ENCODE results near the gene ATM.

Gene ATM, protein sequence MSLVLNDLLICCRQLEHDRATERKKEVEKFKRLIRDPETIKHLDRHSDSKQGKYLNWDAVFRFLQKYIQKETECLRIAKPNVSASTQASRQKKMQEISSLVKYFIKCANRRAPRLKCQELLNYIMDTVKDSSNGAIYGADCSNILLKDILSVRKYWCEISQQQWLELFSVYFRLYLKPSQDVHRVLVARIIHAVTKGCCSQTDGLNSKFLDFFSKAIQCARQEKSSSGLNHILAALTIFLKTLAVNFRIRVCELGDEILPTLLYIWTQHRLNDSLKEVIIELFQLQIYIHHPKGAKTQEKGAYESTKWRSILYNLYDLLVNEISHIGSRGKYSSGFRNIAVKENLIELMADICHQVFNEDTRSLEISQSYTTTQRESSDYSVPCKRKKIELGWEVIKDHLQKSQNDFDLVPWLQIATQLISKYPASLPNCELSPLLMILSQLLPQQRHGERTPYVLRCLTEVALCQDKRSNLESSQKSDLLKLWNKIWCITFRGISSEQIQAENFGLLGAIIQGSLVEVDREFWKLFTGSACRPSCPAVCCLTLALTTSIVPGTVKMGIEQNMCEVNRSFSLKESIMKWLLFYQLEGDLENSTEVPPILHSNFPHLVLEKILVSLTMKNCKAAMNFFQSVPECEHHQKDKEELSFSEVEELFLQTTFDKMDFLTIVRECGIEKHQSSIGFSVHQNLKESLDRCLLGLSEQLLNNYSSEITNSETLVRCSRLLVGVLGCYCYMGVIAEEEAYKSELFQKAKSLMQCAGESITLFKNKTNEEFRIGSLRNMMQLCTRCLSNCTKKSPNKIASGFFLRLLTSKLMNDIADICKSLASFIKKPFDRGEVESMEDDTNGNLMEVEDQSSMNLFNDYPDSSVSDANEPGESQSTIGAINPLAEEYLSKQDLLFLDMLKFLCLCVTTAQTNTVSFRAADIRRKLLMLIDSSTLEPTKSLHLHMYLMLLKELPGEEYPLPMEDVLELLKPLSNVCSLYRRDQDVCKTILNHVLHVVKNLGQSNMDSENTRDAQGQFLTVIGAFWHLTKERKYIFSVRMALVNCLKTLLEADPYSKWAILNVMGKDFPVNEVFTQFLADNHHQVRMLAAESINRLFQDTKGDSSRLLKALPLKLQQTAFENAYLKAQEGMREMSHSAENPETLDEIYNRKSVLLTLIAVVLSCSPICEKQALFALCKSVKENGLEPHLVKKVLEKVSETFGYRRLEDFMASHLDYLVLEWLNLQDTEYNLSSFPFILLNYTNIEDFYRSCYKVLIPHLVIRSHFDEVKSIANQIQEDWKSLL (N-terminal part only)

DNA sequence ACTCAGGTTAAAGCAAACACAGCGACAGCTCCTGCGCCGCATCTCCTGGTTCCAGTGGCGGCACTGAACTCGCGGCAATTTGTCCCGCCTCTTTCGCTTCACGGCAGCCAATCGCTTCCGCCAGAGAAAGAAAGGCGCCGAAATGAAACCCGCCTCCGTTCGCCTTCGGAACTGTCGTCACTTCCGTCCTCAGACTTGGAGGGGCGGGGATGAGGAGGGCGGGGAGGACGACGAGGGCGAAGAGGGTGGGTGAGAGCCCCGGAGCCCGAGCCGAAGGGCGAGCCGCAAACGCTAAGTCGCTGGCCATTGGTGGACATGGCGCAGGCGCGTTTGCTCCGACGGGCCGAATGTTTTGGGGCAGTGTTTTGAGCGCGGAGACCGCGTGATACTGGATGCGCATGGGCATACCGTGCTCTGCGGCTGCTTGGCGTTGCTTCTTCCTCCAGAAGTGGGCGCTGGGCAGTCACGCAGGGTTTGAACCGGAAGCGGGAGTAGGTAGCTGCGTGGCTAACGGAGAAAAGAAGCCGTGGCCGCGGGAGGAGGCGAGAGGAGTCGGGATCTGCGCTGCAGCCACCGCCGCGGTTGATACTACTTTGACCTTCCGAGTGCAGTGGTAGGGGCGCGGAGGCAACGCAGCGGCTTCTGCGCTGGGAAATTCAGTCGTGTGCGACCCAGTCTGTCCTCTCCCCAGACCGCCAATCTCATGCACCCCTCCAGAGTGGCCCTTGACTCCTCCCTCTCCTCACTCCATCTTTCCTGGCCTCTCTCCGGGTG lies at the start of gene ATM, which contains the start of gene NPAT:
Gene ATM (plus strand): TSS at position 494 of the 774 bp plus-strand sequence. CDS start 4,558 bp downstream, outside the sequence.
Gene NPAT (minus strand): TSS at position 65 of the 774 bp plus-strand sequence. CDS start 102 bp downstream, outside the sequence.
- DNase-seq = peak; percentile 94

DNA sequence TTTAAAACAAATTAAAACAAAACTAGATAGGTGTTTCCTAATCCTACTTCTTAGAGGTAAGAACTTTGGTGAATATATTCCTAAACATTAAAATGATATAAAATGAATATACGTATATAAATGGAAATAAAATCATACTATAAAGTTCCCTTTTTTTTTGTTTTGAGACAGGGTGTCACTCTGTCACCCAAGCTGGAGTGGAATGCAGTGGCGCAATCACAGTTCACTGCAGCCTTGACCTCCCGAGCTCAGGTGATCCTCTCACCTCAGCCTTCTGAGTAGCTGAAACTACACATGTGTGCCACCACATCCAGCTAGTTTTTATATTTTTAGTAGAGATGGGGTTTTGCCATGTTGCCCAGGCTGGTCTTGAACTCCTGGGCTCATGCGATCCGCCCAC lies 45.3 kb upstream of the ATM start:
- DNase-seq = no peak

DNA sequence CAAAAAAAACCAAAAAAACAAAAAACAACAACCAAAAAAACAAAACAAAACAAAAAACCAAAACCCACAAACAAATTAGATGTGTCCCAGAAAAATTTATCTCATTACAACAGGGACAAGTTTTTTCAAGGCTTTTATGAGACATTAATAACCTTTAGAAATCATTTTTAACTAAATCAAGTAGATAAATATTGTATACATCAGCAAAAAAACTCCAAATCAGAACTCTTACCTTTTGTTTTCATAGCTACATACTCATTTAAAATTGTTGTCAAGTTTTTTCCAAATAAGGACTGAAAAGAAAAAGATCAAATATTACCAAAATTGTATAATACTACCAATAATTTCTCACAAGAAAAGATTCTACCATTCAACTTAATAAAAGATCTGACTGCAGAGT lies 29.1 kb upstream of the ATM start:
- DNase-seq = no peak

DNA sequence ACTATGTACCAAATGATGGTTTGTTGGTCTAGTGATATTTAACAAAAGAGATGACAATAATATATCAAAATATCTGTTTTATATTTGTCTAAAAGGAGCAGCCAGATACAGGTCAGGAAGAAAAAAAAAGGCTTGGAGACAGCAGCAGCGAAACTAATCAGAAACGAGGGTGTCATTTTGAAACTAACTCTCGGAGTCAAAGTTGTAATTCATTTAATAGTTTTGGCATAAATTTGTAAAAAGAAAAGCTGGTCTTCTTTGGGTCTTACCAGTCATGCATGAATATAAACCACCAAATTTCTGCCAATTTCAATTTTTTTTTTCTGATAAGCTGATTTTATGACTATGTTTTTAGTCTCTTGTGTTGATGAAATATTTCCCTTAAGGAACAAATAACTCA lies 26.0 kb upstream of the ATM start:
- no peak for DNase-seq

DNA sequence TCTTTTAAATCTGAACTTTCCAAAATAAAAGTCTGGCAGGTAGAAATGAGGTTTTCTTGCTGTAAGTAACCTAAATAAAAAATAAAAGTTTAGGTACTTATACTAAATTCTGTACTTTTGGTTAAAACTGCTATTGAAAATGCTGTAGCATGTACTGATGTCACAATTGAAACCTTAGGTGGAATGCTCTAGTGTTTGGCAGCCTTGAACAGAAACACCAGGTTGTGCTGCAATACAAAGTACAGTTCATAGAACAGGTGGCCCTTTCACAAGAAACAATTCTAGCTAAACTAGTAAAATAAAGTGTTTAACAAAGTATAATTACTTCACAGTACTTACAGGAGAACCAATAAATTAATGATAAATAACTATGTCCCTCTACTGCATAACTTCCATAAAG lies 25.5 kb upstream of the ATM start:
- no peak for DNase-seq

DNA sequence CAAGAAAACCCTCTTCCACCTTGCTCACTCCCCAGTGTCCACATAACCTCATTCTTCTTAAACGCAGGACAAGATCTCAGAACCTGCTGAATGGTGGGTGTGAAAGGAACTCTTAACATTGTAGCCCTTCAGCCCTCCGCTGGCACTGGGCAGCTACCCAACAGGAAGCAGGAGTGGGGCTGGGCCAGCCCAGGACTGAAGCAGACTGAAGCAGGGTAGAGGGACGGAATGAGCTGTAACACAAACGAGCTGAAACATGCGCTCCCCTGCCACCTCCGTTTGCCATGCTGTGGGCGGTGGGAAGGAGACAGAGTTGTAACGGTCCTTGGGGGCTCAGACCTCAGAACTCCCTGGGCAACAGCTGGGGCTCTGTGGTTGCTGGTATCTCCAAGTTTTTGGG lies 24.0 kb upstream of the ATM start:
- DNase-seq = no peak

DNA sequence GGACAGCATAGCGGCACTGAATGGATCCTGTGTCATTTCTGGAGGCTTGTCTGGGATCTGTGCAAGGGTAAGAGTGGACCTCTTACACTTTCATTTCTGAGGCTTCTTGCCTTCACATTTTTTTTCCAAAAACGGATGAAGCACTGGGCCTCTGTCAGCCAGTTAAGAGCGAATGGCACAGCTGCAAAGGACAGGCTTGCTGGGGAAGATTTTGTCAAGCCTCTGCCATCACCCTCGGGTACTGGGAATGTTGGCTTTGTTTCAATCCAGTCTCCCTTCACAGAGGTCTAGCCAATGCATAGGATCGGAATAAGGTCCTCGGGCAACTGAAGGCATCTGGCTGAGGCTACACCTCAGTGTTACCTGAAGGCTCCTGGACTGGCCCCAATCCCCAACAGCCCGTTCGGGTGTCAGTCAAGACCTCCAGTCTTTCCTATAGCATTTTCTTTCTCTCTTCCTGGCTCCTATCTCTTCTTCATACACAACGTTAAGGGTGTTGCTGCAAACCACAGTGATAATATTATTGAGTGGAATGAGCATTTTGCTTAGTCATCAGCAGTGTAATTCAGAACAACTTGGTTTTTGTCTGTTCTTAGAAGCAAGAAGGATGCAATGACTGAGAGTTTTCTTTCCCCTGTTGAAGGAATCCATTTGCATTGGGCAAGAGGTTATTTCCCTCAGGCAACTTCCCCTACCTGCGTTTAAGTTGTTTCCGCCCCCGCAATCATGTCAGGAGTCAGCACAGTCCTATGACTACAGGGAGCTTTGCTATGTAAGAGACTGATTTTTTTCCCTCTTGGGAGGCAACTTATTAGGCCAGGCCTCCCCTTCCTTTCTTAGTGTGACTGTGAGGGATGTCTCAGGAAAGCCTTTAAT lies 23.2 kb upstream of the ATM start:
- no peak for DNase-seq

DNA sequence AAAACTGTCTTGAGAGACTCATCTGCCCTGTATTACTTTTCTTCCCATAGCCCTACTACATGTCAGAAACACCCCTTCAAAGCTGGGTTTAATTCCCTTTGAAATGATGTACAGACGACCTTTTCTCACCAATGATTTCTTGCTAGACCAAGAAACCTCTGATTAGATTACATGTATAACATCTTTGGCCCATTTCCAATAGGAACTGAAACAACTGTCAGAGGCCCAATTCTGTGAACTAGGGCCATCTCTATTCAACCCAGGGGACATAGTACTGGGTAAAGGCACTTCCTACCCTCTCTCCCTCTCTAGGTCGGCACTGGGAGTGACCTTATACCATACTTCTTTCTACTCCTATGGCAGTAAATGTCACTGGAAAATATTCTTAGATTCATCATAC lies 19.8 kb upstream of the ATM start:
- no peak for DNase-seq

DNA sequence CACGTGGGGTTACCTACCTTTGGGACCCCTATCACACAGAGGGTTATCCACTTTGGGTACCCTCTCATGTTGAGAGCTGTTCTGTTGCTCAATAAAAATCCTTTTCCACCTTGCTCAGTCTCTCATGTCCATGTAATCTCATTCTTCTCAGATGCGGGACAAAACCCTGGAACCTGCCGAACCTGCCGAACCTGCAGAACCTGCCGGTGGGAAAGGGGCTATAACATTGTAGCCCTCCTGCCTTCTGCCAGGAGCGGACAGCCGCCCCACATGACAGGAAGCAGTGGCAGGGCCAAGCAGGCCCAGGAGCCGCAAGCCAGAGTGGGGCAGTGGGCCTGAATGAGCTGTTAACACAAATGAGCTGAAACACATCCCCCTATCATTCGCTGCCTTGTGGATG lies 18.5 kb upstream of the ATM start:
- no peak for DNase-seq

DNA sequence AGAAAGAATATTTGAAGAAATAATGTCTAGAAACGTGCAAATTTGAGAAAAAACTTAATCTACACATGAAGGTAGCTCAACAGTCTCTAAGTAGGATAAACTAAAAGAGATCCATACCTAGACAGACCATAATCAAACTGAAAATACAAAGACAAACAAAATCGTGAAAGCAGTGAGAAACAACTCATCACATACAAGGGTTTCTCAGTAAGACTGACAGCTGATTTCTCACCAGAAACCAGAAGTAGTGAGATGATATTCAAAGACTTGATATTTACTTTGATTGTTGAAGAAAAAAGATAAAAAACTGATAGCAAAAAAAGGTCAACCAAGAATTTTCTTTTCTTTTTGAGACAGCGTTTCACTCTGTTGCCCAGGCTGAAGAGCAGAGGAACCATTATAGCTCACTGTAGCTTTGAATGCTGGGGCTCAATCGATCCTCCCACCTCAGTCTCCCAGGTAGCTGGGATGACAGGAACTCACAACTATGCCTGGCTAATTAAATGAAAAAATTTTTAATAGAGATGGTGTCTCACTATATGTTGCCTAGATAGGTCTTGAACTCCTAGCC lies 17.9 kb upstream of the ATM start:
- DNase-seq = no peak

DNA sequence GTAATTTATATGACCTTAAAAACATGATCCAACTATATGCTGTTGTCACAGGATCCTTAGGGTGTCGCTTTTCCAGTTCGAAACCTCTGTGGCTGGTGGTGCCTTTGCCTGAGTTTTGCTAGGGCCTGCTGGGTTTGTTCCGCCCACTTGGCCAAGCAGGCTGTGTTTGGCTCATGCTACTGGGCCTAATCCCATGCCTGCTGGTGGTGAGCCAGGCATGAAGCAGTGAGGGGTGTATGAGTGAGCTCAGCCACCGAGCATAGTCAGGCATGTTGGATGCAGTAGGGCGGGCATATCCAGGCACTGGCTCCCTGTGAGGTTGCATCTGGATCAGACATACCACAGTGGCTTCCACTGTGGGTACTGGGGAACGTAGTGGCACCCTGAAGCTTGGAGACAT lies 16.7 kb upstream of the ATM start:
- DNase-seq = no peak

DNA sequence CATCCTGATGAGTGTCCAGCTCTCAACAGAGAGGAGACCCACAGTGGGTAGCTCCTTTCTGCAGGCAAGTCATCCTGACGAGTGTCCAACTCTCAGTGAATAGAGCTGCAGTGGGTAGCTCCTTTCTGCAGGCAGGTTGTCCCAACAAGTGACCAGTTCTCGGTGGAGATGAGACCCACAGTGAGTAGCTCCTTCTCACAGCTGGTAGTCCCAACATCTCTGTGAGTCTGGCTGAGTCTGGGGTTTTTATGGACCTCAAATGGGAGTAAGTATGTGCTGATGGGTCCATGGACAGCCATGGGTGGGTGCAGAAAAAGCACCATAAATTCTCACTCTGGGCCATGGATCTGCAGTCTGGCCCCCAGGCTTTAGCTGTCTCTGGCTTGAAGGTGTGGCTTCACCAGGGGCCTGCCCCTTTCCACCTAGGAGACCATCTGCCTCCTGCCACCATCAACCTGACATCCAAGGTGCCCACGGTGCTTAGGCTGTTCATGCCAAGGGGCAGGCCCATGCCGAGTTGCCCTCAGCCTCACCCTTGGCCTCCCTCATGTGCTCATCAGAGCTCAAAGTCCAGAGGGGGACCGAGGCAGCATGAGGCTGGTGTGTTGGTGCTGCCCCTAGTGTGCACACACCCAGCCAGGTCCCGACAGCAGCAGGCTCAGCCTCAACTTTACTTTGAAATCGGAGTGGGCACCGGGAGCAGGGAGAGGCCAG lies 15.7 kb upstream of the ATM start:
- DNase-seq = no peak

DNA sequence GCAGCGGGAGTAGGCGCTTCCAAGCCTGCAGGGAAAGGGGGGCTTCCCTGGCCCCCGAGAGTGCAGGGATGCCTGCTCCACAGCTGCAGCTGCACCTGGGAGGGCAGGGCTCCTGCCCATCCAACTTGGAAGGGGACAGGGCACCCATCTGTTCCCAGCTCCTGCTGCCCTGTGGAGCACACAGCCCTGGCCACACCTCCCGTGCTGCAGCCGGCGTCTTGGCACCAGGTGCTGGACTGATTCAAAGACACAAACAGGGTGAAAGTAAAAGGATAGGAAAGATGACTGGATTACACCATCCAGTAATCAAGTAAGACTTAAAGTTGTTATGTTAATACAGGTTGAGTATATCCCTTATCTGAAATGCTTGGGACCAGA lies 15.2 kb upstream of the ATM start:
- DNase-seq = no peak

DNA sequence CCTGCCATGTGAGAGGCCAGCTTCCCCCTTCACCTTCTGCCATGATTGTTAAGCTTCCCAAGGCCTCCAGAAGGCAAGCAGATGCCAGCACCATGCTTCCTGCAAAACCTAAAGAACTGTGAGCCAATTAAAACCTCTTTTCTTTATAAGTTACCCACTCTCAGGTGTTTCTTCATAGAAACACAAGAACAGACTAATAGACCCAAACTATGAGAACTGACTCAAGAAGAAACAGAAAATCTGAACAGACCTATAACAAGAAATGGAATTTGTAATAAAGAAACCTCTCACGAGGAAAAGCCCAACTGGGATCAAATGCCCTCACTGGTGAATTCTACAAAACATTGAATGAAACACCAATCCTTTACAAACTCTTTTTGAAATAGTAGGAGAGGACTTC lies 12.4 kb upstream of the ATM start:
- no peak for DNase-seq

DNA sequence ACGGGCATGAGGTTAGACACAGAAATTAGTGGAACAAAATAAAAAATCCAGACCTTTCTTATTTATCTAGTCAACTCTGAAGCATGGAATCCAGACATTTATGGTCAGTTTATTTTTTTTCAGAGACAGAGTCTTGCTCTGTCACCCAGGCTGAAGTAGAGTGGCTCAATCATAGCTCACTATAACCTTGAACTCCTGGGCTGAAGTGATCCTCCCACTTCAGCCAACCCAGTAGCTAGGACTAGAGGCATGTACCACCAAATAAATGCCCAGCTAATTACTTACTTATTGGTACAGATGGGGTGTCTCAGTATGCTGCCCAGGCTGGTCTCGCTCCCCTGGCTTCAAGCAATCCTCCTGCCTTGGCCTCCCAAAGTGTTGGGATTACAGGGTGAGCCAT lies 9.1 kb upstream of the ATM start:
- no peak for DNase-seq

DNA sequence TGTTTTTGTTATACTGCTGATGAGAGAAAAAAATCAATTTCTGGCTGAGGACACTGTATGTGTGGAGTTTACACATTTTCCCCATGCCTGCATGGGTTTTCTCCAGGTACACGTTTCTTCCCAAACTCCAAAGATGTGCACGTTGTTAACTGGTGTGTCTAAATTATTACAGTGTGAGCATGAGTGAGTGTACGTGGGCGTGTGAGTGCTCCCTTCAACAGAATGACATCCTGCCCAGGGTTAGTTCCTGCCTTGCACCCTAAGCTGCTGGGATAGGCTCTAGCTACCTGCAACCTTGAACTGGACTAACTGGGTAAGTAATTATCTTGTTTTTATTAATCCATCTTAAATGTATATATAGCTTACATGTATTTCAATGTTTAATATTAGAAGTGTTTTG lies 5.9 kb upstream of the ATM start:
- no peak for DNase-seq

DNA sequence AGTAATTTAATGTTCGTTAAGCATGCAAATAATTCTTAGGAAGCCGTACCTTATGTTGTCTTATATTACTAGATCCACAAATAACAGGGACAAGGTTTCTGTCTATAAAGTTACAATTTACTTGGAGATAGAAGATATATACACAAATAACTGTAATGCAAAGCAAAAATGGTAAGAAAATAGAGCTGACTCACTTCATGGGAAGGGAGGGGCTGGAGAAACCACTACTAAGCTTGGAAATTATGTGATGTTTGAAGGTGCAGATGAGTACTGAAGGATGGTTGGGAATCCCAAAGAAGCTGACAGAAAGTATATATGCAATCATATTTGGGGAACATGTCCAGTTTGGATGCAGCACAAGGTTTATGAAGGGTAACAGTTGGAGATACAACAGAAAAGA lies 4.4 kb upstream of the ATM start:
- no peak for DNase-seq

DNA sequence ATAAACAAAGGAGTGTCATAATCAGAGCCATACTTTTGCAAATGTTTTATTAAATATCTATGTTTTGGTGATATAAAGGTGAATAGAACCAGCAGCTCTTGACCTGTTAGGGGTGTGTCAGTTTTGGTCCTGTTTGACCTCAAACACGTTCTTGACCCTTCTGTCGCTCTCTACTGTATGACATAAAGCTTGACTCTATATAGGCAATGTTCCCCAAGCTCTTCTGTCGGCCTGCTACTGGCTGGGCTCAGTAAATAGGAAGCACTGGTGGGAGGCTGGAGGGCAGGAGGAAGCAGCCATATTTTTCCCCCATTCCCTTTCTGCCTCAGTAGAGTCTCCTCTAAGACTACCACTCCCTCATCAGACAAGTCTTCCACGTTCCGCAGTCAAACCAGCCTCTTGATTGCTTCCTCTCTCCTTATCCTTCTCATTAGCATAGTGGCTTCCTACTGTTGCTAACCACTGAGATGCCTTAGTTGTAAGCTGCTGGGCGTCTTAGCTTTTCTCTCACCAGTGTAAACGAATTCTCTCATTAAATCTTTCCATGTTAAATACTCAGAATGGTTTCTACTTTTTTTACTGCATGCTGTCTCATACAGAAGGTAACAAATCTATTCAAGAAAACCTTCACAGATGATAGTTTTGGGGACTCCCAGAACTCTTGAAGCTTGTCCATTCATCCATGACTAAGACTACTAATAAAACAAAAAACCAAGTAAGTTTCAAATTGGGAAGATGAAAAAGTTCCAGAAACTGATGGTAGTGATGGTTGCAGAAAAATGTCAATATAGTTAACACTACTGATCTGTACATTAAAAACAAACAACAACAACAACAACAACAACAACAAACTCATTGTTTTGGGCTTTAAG lies 3.7 kb upstream of the ATM start:
- DNase-seq = no peak

DNA sequence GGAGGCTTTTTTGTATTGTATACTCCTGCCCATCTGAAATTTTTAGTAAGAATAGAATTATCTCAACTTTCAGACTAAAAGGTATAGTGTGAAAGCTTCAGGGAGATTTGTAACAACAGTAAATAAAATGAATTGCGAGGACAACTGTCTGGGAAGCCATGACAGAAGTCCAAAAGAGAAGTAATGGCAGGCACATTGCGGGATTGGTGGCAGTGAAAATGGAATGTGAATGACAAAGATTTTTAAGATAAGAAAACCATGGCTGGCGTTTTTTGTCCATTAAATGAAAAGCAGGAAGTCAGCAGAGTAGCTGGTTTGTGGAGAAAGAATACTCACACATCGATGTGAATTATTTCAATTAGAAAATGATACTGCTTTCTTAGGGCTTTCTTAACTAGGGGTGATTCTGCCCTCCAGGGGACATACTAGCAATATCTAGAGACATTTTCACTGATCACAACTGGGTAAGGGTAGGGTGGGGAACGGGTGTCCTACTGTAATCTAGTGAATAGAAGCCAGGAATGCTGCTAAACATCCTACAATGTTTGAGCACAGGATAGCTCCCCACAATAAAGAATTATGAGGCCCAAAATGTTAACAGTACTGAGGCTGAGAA lies 2.0 kb upstream of the ATM start:
- DNase-seq = no peak

All from SIG-M5 (cell line).